Retinal pigment epithelial cell (primary cell): Measurements from ENCODE around the gene EEIG2.
"Not testable (repeated sequence)": the region's sequence is repeated elsewhere in the genome, so short reads cannot be mapped to it uniquely, and the experiment has no call there.

Experiments used
- DNase-seq: peaks from one replicate; pipeline ENCODE4 v3.0.0-alpha.2; 2010; ENCODE audit warnings: low read depth
- H3K4me3 ChIP-seq: 2 replicates; pipeline ENCODE4 v1.5.1; 2011; ENCODE audit warnings: mild to moderate bottlenecking, low read length, control low read depth, moderate library complexity
- CTCF ChIP-seq: conservative IDR thresholded peaks from 2 replicates; pipeline ENCODE4 v1.5.1; 2011; ENCODE audit warnings: low read depth, low read length, control low read depth, inconsistent platforms

Gene EEIG2

GRCh38 chr1:108559215-108560186 is at the start of gene EEIG2:
Gene EEIG2, plus strand, starts transcription at chr1:108560100. Its CDS starts 329 bp downstream, at chr1:108560429.
- H3K4me3 ChIP-seq: peak within 1 kb of the TSS; percentile 70
- DNase-seq: no peak
- TF ChIP-seq CTCF: peak; percentile 53

GRCh38 chr1:108511764-108512163 is 48.1 kb upstream of the EEIG2 start:
- DNase-seq: peak; percentile 22
- peak; percentile 33 for TF ChIP-seq CTCF
- no peak overlapping the region for H3K4me3 ChIP-seq

GRCh38 chr1:108512239-108513043 is 47.5 kb upstream of the EEIG2 start:
- H3K4me3 ChIP-seq: no peak overlapping the region
- no peak for DNase-seq
- TF ChIP-seq CTCF: peak; percentile 83

- H3K4me3 ChIP-seq: no peak overlapping the region
- TF ChIP-seq CTCF: no peak
- no peak for DNase-seq
Measured at GRCh38 chr1:108513044-108513415, 46.9 kb upstream of the EEIG2 start.

- H3K4me3 ChIP-seq: not testable (repeated sequence)
Measured at GRCh38 chr1:108513914-108514313, 46.0 kb upstream of the EEIG2 start.

GRCh38 chr1:108517301-108517897 is 42.5 kb upstream of the EEIG2 start:
- H3K4me3 ChIP-seq, DNase-seq: not testable (repeated sequence)

More at GRCh38 chr1:108513914-108514313, 46.0 kb upstream of the EEIG2 start:
- not testable (repeated sequence) for DNase-seq

- no peak for TF ChIP-seq CTCF
- no peak for DNase-seq
- H3K4me3 ChIP-seq: no peak overlapping the region
Measured at GRCh38 chr1:108521990-108522393, 37.9 kb upstream of the EEIG2 start.
